CD4-positive, CD25-positive, alpha-beta regulatory T cell (primary cell): ENCODE measurements around the gene OPTC. TPM values are rescaled to one million over a fixed set of nuclear protein-coding genes. Genes with fewer than 3 reads are reported as not detected.
"Not testable (repeated sequence)": the region's sequence is repeated elsewhere in the genome, so short reads cannot be mapped to it uniquely, and the experiment has no call there.

ENCODE experiments used
- ATAC-seq, 2 donors: fragments of 150-1000 bp; cut with Tn5 transposase; one replicate each; pipeline ENCODE4 v1.10.0; 2021; ENCODE audit warnings: low read depth in 2 of 2, moderate number of reproducible peaks in 2 of 2, moderate library complexity in 1 of 2
- DNase-seq, 3 donors: peaks; one replicate each; pipeline versions ENCODE4 v3.0.0 to v3.0.0-alpha.2; 2012 to 2022; ENCODE audit warnings: mixed read lengths in 1 of 3
- H3K27ac ChIP-seq: one replicate; pipeline ENCODE4 v1.7.0; 2013; ENCODE audit warnings: mild to moderate bottlenecking, low read length; ENCODE audit not compliant: insufficient read depth, poor library complexity, severe bottlenecking
- H3K27me3 ChIP-seq: one replicate; pipeline ENCODE4 v1.7.0; 2013; ENCODE audit warnings: low read length; ENCODE audit not compliant: control insufficient read depth, insufficient read depth
- H3K36me3 ChIP-seq: one replicate; pipeline ENCODE4 v1.7.0; 2013; ENCODE audit warnings: mild to moderate bottlenecking, low read length, moderate library complexity; ENCODE audit not compliant: control insufficient read depth, insufficient read depth
- H3K4me1 ChIP-seq: 2 replicates; pipeline ENCODE4 v1.7.0; 2013; ENCODE audit warnings: mild to moderate bottlenecking, low read length; ENCODE audit not compliant: insufficient read depth, control insufficient read depth, poor library complexity, severe bottlenecking
- H3K4me3 ChIP-seq: one replicate; pipeline ENCODE4 v1.7.0; 2013; ENCODE audit warnings: low read depth, mild to moderate bottlenecking, low read length, moderate library complexity
- H3K9me3 ChIP-seq, 2 experiments: 1 replicate in 1 of 2; 2 replicates in 1 of 2; pipeline ENCODE4 v1.7.0; 2013; ENCODE audit warnings: low read length in 2 of 2, mild to moderate bottlenecking in 1 of 2, moderate library complexity in 1 of 2; ENCODE audit not compliant: control insufficient read depth in 2 of 2
- H3K27ac Mint-ChIP-seq, 3 donors: one replicate each; pipeline ENCODE4 v1.8.0; 2020 to 2022; ENCODE audit warnings: mild to moderate bottlenecking in 3 of 3, mixed read lengths in 3 of 3, moderate library complexity in 2 of 3
- H3K27me3 Mint-ChIP-seq: one replicate; pipeline ENCODE4 v1.8.0; 2022; ENCODE audit warnings: mild to moderate bottlenecking, mixed read lengths
- H3K36me3 Mint-ChIP-seq: one replicate; pipeline ENCODE4 v1.8.0; 2020; ENCODE audit warnings: mixed read lengths
- H3K4me1 Mint-ChIP-seq, 4 donors: one replicate each; pipeline ENCODE4 v1.8.0; 2020 to 2022; ENCODE audit warnings: mixed read lengths in 4 of 4, mild to moderate bottlenecking in 1 of 4
- H3K4me3 Mint-ChIP-seq, 4 donors: one replicate each; pipeline ENCODE4 v1.8.0; 2020 to 2022; ENCODE audit warnings: mild to moderate bottlenecking in 4 of 4, mixed read lengths in 4 of 4, moderate library complexity in 3 of 4
- H3K9me3 Mint-ChIP-seq, 7 donors: one replicate each; pipeline ENCODE4 v1.8.0; 2020 to 2022; ENCODE audit warnings: mixed read lengths in 7 of 7, mild to moderate bottlenecking in 3 of 7, moderate library complexity in 2 of 7
- polyA plus RNA-seq, 4 donors: library from polyadenylated mRNA; unstranded; fragments of 300-500 nt; fragmentation: Illumina TruSeq; gene quantifications; one replicate each; pipeline ENCODE4 v1.2.3, GENCODE V29; 2021
- total RNA-seq: library from RNA; stranded (reverse); gene quantifications from one replicate; pipeline ENCODE4 v1.2.3, GENCODE V29; 2022

Gene OPTC
- total and polyA plus RNA-seq, 5 donors from 2014 or later: not detected

DNA sequence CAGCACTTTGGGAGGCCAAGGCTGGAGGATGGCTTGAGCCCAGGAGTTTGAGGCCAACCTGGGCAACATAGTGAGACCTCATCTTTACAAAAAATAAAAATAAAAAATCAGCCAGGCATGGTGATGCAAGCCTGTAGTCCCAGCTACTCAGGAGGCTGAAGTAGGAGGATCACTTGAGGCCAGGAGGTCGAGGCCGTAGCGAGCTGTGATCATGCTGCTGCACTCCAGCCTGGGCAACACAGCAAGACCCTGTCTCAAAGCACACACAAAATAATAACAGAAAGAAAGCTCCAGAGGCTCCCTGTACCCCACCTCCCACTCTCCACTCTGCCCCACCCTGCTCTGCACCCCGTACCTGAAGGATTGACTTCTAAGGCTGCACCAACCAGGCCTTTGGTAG is 24.2 kb downstream of the OPTC start:
- DNase-seq, H3K9me3 Mint-ChIP-seq, H3K27ac Mint-ChIP-seq, H3K4me1 ChIP-seq, ATAC-seq, H3K27ac ChIP-seq, H3K4me3 ChIP-seq, H3K36me3 ChIP-seq, H3K27me3 ChIP-seq, H3K36me3 Mint-ChIP-seq, H3K4me3 Mint-ChIP-seq, H3K9me3 ChIP-seq: not testable (repeated sequence)
- H3K4me1 Mint-ChIP-seq: peaks cover 0 to 12% (median 0%) of the 10 kb centered on the region in 4 donors
- H3K27me3 Mint-ChIP-seq: peaks cover 11% of the 10 kb centered on the region

DNA sequence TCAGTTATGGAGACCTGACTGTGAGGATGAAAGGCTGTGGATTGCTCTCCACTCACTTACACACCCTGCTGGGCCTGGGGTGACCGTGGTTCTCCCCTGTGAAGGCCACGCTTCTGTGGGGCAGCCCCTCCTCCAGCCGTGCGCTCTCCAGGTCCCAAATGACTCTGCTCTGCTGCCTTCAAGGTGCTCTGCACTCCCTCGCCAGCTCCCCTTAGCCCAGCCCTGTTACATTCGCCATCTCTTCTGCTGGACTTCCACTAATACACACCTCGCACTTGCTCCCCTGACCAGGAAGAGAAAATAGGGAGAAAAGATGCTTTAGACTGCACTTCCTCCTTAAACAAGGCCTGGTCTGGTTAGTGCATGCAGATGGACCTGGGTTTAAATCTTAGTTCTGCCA is 24.6 kb downstream of the OPTC start:
- H3K4me1 Mint-ChIP-seq: peaks cover 0 to 8% (median 0%) of the 10 kb centered on the region in 4 donors
- H3K36me3 ChIP-seq: no peaks in the 10 kb centered on the region
- H3K27ac Mint-ChIP-seq: no peak overlapping the region
- DNase-seq: no peak
- H3K27me3 Mint-ChIP-seq: peaks cover 11% of the 10 kb centered on the region
- no peaks in the 10 kb centered on the region for H3K9me3 Mint-ChIP-seq
- H3K4me3 Mint-ChIP-seq: no peak overlapping the region
- no peaks in the 10 kb centered on the region for H3K36me3 Mint-ChIP-seq
- H3K4me1 ChIP-seq: no peaks in the 10 kb centered on the region
- H3K4me3 ChIP-seq: no peak overlapping the region
- no peaks in the 10 kb centered on the region for H3K9me3 ChIP-seq
- H3K27ac ChIP-seq: no peak overlapping the region
- no peak for ATAC-seq
- H3K27me3 ChIP-seq: no peaks in the 10 kb centered on the region

DNA sequence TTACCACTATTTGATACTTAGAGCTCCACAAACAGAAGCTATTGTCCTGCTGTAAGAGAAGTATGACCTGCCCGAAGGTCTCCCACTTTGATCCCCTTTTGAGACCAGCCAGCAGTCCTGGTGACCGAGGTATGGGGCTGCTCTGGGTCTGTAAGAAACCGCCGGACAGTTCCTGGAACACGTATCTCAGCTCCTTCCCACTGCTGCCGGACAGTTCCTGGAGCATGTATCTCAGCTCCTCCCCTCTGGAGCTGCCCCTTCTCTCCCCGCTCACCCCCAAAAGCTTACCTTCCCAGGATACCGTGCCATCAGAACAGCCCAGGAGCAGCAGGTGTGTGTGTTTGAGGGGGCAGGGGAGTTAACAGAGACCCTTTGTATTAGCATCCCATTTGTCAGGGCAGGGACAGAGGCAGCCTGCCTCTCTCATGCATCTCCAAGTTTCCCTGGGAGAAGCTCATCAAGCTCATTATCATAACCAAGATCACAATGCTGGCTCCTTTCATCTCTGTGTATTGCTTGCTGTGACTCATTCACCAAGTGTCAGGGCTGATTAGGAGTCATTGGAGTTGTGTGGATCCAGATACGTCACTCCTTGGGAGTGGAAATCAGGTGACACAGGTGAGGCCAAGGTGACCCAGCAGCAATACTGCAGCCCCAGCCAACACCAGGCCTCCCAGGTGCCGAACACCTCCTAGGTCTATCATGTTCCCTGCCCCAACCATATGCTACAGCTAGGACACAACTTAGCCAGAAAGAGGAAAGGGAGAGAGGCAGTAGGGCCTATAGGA is 25.3 kb downstream of the OPTC start:
- ATAC-seq (no peak), DNase-seq (no peak)
- no peaks in the 10 kb centered on the region for H3K9me3 ChIP-seq
- no peak overlapping the region for H3K4me3 ChIP-seq
- Mint-ChIP-seq H3K36me3 (no peaks in the 10 kb centered on the region), H3K27ac (no peak overlapping the region), H3K9me3 (no peaks in the 10 kb centered on the region), H3K4me3 (no peak overlapping the region), H3K4me1 (peaks cover 0 to 3% (median 0%) of the 10 kb centered on the region in 4 donors), H3K27me3 (peaks cover 7% of the 10 kb centered on the region)
- no peaks in the 10 kb centered on the region for H3K36me3 ChIP-seq
- no peak overlapping the region for H3K27ac ChIP-seq
- no peaks in the 10 kb centered on the region for H3K27me3 ChIP-seq
- no peaks in the 10 kb centered on the region for H3K4me1 ChIP-seq

- no peaks in the 10 kb centered on the region for H3K4me1 ChIP-seq
- ATAC-seq (no peak), DNase-seq (no peak)
- no peaks in the 10 kb centered on the region for H3K9me3 Mint-ChIP-seq
- H3K4me3 Mint-ChIP-seq: no peak overlapping the region
- no peaks in the 10 kb centered on the region for H3K36me3 ChIP-seq
- no peaks in the 10 kb centered on the region for H3K4me1 Mint-ChIP-seq
- no peaks in the 10 kb centered on the region for H3K27me3 ChIP-seq
- H3K27ac ChIP-seq: no peak overlapping the region
- H3K36me3 Mint-ChIP-seq: no peaks in the 10 kb centered on the region
- H3K27ac Mint-ChIP-seq: no peak overlapping the region
- peaks cover 7% of the 10 kb centered on the region for H3K27me3 Mint-ChIP-seq
- no peak overlapping the region for H3K4me3 ChIP-seq
- H3K9me3 ChIP-seq: no peaks in the 10 kb centered on the region
Measured at GRCh38 chr1:203519896-203520295, 25.9 kb downstream of the OPTC start.

DNA sequence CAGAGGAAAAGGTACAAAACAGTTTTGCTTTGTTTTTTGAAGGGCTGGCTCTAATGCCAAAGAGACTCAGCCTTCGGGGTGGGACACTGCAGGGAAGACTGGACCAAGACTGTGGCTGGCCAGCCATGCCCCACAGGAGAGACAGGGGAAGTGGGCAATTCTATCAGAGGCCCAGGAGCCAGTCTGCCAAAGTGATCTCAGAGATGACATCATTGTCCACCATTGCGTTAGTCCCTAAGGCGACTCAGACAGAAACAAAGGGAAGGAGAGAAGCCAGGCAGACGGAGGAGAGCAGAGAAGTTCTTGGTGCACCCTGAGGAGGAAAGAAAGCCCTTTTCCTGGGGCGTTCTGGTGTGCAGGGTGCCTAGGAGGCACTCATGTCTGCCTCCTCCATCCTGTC is 26.4 kb downstream of the OPTC start:
- H3K36me3 Mint-ChIP-seq: no peaks in the 10 kb centered on the region
- peaks cover 7% of the 10 kb centered on the region for H3K27me3 Mint-ChIP-seq
- Histone ChIP-seq H3K36me3 (no peaks in the 10 kb centered on the region), H3K27me3 (no peaks in the 10 kb centered on the region), H3K4me3 (no peak overlapping the region), H3K9me3 (no peaks in the 10 kb centered on the region), H3K27ac (no peak overlapping the region), H3K4me1 (no peaks in the 10 kb centered on the region)
- H3K4me1 Mint-ChIP-seq: no peaks in the 10 kb centered on the region
- H3K4me3 Mint-ChIP-seq: no peak overlapping the region
- no peak for ATAC-seq
- H3K27ac Mint-ChIP-seq: no peak overlapping the region
- no peaks in the 10 kb centered on the region for H3K9me3 Mint-ChIP-seq
- DNase-seq: no peak

DNA sequence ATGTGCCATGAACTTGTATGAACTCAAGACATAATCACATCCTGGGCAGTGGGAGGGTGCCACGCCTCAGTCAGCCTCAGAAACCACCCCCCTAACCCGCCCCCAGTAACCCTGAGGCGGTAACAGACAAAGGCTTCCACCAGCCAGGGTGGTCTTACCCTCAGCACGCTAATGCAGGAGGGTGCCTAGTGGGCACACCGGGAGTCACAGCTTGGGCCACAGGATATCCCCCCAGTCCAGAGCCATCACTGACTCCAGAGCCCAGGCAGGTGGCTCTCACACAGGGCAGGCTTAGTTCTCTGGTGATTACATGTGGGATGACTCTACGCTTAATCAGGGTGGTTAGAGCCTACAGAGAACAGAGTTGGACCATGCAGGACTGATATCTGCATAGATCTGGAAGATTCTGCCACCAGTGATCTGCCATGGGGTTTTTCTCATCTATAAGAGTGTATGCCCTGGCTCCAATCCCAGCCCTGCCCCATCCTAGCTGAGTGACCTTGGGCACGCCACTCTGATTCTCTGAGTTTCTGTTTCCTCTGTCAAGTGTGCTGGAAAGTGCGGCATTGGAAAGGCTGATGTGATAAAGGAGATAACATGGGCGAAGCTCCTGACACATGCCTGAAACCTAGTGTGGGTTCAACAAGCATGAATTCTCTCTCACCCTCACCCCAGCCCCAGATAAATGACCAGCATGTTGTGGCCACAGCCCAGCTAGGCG is 27.3 kb downstream of the OPTC start:
- peak overlapping the region in 2 of 3 donors; percentile 11 to 14 for H3K27ac Mint-ChIP-seq
- H3K27me3 ChIP-seq: no peaks in the 10 kb centered on the region
- H3K36me3 Mint-ChIP-seq: no peaks in the 10 kb centered on the region
- no peaks in the 10 kb centered on the region for H3K36me3 ChIP-seq
- DNase-seq (no peak), ATAC-seq (no peak)
- H3K27ac ChIP-seq: no peak overlapping the region
- no peak overlapping the region for H3K4me3 ChIP-seq
- H3K27me3 Mint-ChIP-seq: peaks cover 7% of the 10 kb centered on the region
- H3K4me1 ChIP-seq: no peaks in the 10 kb centered on the region
- H3K4me1 Mint-ChIP-seq: no peaks in the 10 kb centered on the region
- no peak overlapping the region for H3K4me3 Mint-ChIP-seq
- H3K9me3 Mint-ChIP-seq: no peaks in the 10 kb centered on the region
- H3K9me3 ChIP-seq: no peaks in the 10 kb centered on the region

DNA sequence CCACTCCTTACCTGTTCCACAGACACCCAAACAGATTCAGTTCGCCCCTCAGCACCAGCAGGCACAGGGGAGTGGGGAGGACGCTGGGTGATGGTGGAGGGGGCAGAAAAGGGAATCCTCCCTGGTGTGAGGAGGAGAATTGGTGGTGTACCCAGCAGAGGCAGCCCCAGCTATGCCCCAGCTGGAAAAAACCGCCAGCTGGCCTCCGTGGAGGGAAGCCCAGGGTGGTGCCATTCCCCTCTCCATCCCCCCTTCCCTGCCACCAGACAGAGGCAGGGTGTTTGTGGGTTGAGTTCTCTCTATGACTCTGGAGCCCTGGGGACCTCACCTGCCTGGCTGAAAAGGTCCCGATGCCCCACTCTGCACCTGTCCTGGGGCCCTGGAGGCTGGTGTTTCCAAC is 27.9 kb downstream of the OPTC start:
- no peak for ATAC-seq
- Histone ChIP-seq H3K27ac (no peak overlapping the region), H3K4me3 (no peak overlapping the region), H3K9me3 (no peaks in the 10 kb centered on the region), H3K27me3 (no peaks in the 10 kb centered on the region), H3K4me1 (no peaks in the 10 kb centered on the region), H3K36me3 (no peaks in the 10 kb centered on the region)
- H3K9me3 Mint-ChIP-seq: peaks cover 0 to 1% (median 0%) of the 10 kb centered on the region in 7 donors
- no peaks in the 10 kb centered on the region for H3K4me1 Mint-ChIP-seq
- H3K4me3 Mint-ChIP-seq: no peak overlapping the region
- DNase-seq: no peak
- H3K27ac Mint-ChIP-seq: peak overlapping the region in 1 of 3 donors; percentile 11
- peaks cover 6% of the 10 kb centered on the region for H3K27me3 Mint-ChIP-seq
- H3K36me3 Mint-ChIP-seq: no peaks in the 10 kb centered on the region

GRCh38 chr1:203522237-203522636 is 28.3 kb downstream of the OPTC start:
- Histone ChIP-seq H3K36me3 (no peaks in the 10 kb centered on the region), H3K4me1 (no peaks in the 10 kb centered on the region), H3K27me3 (no peaks in the 10 kb centered on the region), H3K27ac (no peak overlapping the region), H3K4me3 (no peak overlapping the region), H3K9me3 (no peaks in the 10 kb centered on the region)
- no peak for DNase-seq
- Mint-ChIP-seq H3K9me3 (peaks cover 0 to 1% (median 0%) of the 10 kb centered on the region in 7 donors), H3K27ac (peak overlapping the region in 1 of 3 donors; percentile 12), H3K36me3 (no peaks in the 10 kb centered on the region), H3K4me3 (no peak overlapping the region), H3K4me1 (no peaks in the 10 kb centered on the region), H3K27me3 (peaks cover 3% of the 10 kb centered on the region)
- ATAC-seq: no peak
